ENCODE results near the gene TNFRSF21. TPM values are rescaled to one million over a fixed set of nuclear protein-coding genes. Genes with fewer than 3 reads are reported as not detected.

The TNFRSF21 gene
- total and polyA plus RNA-seq, 2 of the 8 experiments (the other 6 are each of a cell fraction or from before 2014, with no cell fraction given) = 16.4 to 52.7 TPM

GRCh38 chr6:47265971-47266370, 43.7 kb downstream of the TNFRSF21 start:
- no peak overlapping the region for H3K4ac ChIP-seq (replicated peaks; ENCODE audit: insufficient read length, low read depth, low read length)
- no peaks in the 10 kb centered on the region; the same call in 1 of the 2 replicates for H3K23me2 ChIP-seq (ENCODE audit: low read depth, low read length)
- H2AK5ac ChIP-seq (ENCODE audit: low read depth, low read length) = no peak overlapping the region
- ChIA-PET CTCF (ENCODE audit: partially characterized antibody) (interaction anchor here (0.6 to 1.1 kb wide), 3 partner anchors 16 to 430 kb away, joined by 3 to 4 read pairs (median 3); no protein-coding TSS in a partner anchor), POLR2A (ENCODE audit: partially characterized antibody) (no interaction called here)
- H3K4me3 ChIP-seq (ENCODE audit: extremely low read depth in 1 of 4, insufficient read depth in 2 of 4, low read depth in 3 of 4, low read length in 4 of 4) = no peak overlapping the region
- peaks cover 0 to 71% of the 10 kb centered on the region in 2 experiments; a peak in 2 of 4 replicates for H3K79me2 ChIP-seq (ENCODE audit: control insufficient read depth in 1 of 2, insufficient read depth in 2 of 2, low read length in 2 of 2)
- H3K4me1 ChIP-seq (replicated peaks in 1 of 4; ENCODE audit: control insufficient read depth in 3 of 4, insufficient read depth in 4 of 4, low read length in 3 of 4) = peaks cover 0 to 4% (median 0%) of the 10 kb centered on the region in 4 experiments; a peak in 3 of 7 replicates
- H4K5ac ChIP-seq (ENCODE audit: insufficient read length, low read depth, low read length) = no peak overlapping the region
- H3K27me3 ChIP-seq (replicated peaks in 1 of 4; ENCODE audit: control insufficient read depth in 3 of 4, extremely low read depth in 1 of 4, insufficient read depth in 3 of 4, low read length in 3 of 4) = no peaks in the 10 kb centered on the region
- no peak overlapping the region for H2BK5ac ChIP-seq (ENCODE audit: low read depth, low read length)
- H4K91ac ChIP-seq (replicated peaks; ENCODE audit: insufficient read length, low read length) = no peak overlapping the region
- H3K56ac ChIP-seq (replicated peaks; ENCODE audit: insufficient read length, low read depth, low read length) = no peak overlapping the region
- no peak overlapping the region for H2BK12ac ChIP-seq (ENCODE audit: low read depth, low read length)
- no peaks in the 10 kb centered on the region for H3K9me3 ChIP-seq (ENCODE audit: insufficient read depth in 2 of 2, low read depth in 1 of 2, low read length in 1 of 2)
- no peak overlapping the region for H3K23ac ChIP-seq (ENCODE audit: insufficient read length)
- DNase-seq (ENCODE audit: low read depth in 1 of 2, low spot score in 2 of 2) (no peak), FAIRE-seq (no peak)
- no peak overlapping the region for H3K27ac ChIP-seq (ENCODE audit: low read depth, low read length)
- H2BK120ac ChIP-seq (replicated peaks; ENCODE audit: low read depth, low read length) = no peak overlapping the region
- H3K9ac ChIP-seq (replicated peaks in 1 of 4; ENCODE audit: extremely low read depth in 1 of 4, low read depth in 3 of 4, low read length in 3 of 4) = no peak overlapping the region
- H2BK20ac ChIP-seq (ENCODE audit: low read length) = no peak overlapping the region
- no peak overlapping the region for H2BK15ac ChIP-seq (ENCODE audit: low read length)
- no peak overlapping the region for H2AFZ ChIP-seq (ENCODE audit: low read length)
- peaks cover 10% of the 10 kb centered on the region for H3K79me1 ChIP-seq (ENCODE audit: low read depth, low read length)
- peaks cover 8 to 13% of the 10 kb centered on the region in 2 experiments for H4K20me1 ChIP-seq (replicated peaks in 1 of 2; ENCODE audit: control insufficient read depth in 1 of 2, insufficient read depth in 2 of 2, low read length in 2 of 2)
- 86% methylated on average over 2 of the region's 2 CpGs; no CpG with 5 or more reads in 1 of the 2 experiments for WGBS, 2 experiments (ENCODE audit: extremely low coverage in 1 of 2, insufficient coverage in 1 of 2, insufficient read length in 1 of 2, insufficient replicate concordance in 2 of 2, low coverage in 1 of 2, low lambda C conversion rate in 2 of 2, missing lambda C conversion rate in 1 of 2)
- H4K8ac ChIP-seq (ENCODE audit: extremely low read depth, insufficient read depth, low read length) = no peak overlapping the region
- H3K18ac ChIP-seq (ENCODE audit: extremely low read depth, low read length) = no peak overlapping the region
- peaks cover 0 to 18% (median 3%) of the 10 kb centered on the region in 4 experiments; a peak in 2 of 8 replicates for H3K36me3 ChIP-seq (ENCODE audit: control insufficient read depth in 2 of 4, insufficient read depth in 4 of 4, low read length in 3 of 4)
- no peak overlapping the region for H3K14ac ChIP-seq (ENCODE audit: insufficient read length)
- H3K4me2 ChIP-seq (ENCODE audit: insufficient read depth in 1 of 2, low read depth in 2 of 2, low read length in 2 of 2) = no peak overlapping the region
- no peak for TF ChIP-seq CREB1 (IDR thresholded peaks at IDR 0.05)
- no peak for TF ChIP-seq POLR2AphosphoS5 (IDR thresholded peaks at IDR 0.05; ENCODE audit: low read depth, low read length)
- TF ChIP-seq E2F6 (IDR thresholded peaks at IDR 0.05) = no peak
- TF ChIP-seq BRCA1 (IDR thresholded peaks at IDR 0.05; ENCODE audit: low read depth, low read length) = no peak
- no peak for TF ChIP-seq RXRA (IDR thresholded peaks at IDR 0.05; ENCODE audit: insufficient read depth, low read depth, low read length)
- TF ChIP-seq KDM5A (IDR thresholded peaks at IDR 0.05; ENCODE audit: low read length) = no peak
- TF ChIP-seq TBP (IDR thresholded peaks at IDR 0.05; ENCODE audit: low read depth, low read length) = no peak
- no peak for TF ChIP-seq NRF1 (IDR thresholded peaks at IDR 0.05; ENCODE audit: low read depth, low read length)
- no peak for TF ChIP-seq MAX (IDR thresholded peaks at IDR 0.05)
- TF ChIP-seq BCL11A (IDR thresholded peaks at IDR 0.05; ENCODE audit: low read depth in 2 of 2, low read length in 2 of 2) = no peak
- no peak for TF ChIP-seq SIX5 (IDR thresholded peaks at IDR 0.05; ENCODE audit: low read depth, low read length)
- no peak for TF ChIP-seq JUND (IDR thresholded peaks at IDR 0.05; ENCODE audit: low read length)
- TF ChIP-seq SRF (IDR thresholded peaks at IDR 0.05; ENCODE audit: low read depth, low read length) = no peak
- no peak for TF ChIP-seq RBBP5 (IDR thresholded peaks at IDR 0.05; ENCODE audit: borderline replicate concordance, low read depth, low read length)
- no peak for TF ChIP-seq KDM4A (IDR thresholded peaks at IDR 0.05; ENCODE audit: low read depth, low read length, severe bottlenecking)
